Measurements from ENCODE around the gene PRR23E. TPM values are rescaled to one million over a fixed set of nuclear protein-coding genes. Genes with fewer than 3 reads are reported as not detected.

Gene PRR23E
- total RNA-seq, 2 donors from 2014 or later: not detected

GRCh38 chr3:127214975-127215374 lies 22.0 kb downstream of the PRR23E start:
- Histone ChIP-seq H3K27me3 (ENCODE audit: control insufficient read depth, insufficient read depth, low read length, poor library complexity, severe bottlenecking) (peaks cover 5% of the 10 kb centered on the region), H3K4me1 (ENCODE audit: control insufficient read depth, insufficient read depth, low read length) (peaks cover 5% of the 10 kb centered on the region), H3K36me3 (ENCODE audit: control insufficient read depth, insufficient read depth, low read length) (no peaks in the 10 kb centered on the region), H3K27ac (ENCODE audit: low read depth, low read length) (no peak overlapping the region), H3K9me3 (ENCODE audit: control insufficient read depth, low read length) (no peaks in the 10 kb centered on the region), H3K9ac (ENCODE audit: extremely low read depth, low read length, poor library complexity, severe bottlenecking) (no peak overlapping the region), H3K4me3 (ENCODE audit: low read length) (no peak overlapping the region)
- Mint-ChIP-seq H3K4me3 (no peak overlapping the region), H3K27me3 (ENCODE audit: insufficient read depth) (peaks cover 32% of the 10 kb centered on the region), H3K27ac (no peak overlapping the region), H3K4me1 (peaks cover 8% of the 10 kb centered on the region), H3K36me3 (ENCODE audit: low read depth) (no peaks in the 10 kb centered on the region), H3K9me3 (no peaks in the 10 kb centered on the region)
- WGBS, 2 experiments (ENCODE audit: insufficient coverage in 1 of 2, insufficient read length in 1 of 2): 58 to 83% methylated on average over 2 to 3 of the region's 3 CpGs
- TF ChIP-seq CTCF (conservative IDR thresholded peaks at IDR 0.05): no peak
- DNase-seq: no peak

- Mint-ChIP-seq H3K4me3 (no peak overlapping the region), H3K27me3 (ENCODE audit: insufficient read depth) (peaks cover 24% of the 10 kb centered on the region), H3K27ac (no peak overlapping the region), H3K36me3 (ENCODE audit: low read depth) (no peaks in the 10 kb centered on the region), H3K4me1 (no peaks in the 10 kb centered on the region), H3K9me3 (no peaks in the 10 kb centered on the region)
- H3K9ac ChIP-seq (ENCODE audit: extremely low read depth, low read length, poor library complexity, severe bottlenecking): no peak overlapping the region
- H3K4me3 ChIP-seq (ENCODE audit: low read length): no peak overlapping the region
- H3K4me1 ChIP-seq (ENCODE audit: control insufficient read depth, insufficient read depth, low read length): no peaks in the 10 kb centered on the region
- no peak overlapping the region for H3K27ac ChIP-seq (ENCODE audit: low read depth, low read length)
- DNase-seq: no peak
- no peak for TF ChIP-seq CTCF (conservative IDR thresholded peaks at IDR 0.05)
- WGBS, 2 experiments (ENCODE audit: insufficient coverage in 1 of 2, insufficient read length in 1 of 2): 59 to 76% methylated on average over 6 to 8 of the region's 8 CpGs
- H3K36me3 ChIP-seq (ENCODE audit: control insufficient read depth, insufficient read depth, low read length): no peaks in the 10 kb centered on the region
- H3K9me3 ChIP-seq (ENCODE audit: control insufficient read depth, low read length): no peaks in the 10 kb centered on the region
- peaks cover 5% of the 10 kb centered on the region for H3K27me3 ChIP-seq (ENCODE audit: control insufficient read depth, insufficient read depth, low read length, poor library complexity, severe bottlenecking)
Observed at GRCh38 chr3:127215714-127216414, 22.9 kb downstream of the PRR23E start.

GRCh38 chr3:127216415-127217261 lies 23.7 kb downstream of the PRR23E start:
- Histone ChIP-seq H3K4me3 (ENCODE audit: low read length) (no peak overlapping the region), H3K9me3 (ENCODE audit: control insufficient read depth, low read length) (no peaks in the 10 kb centered on the region)
- no peak for TF ChIP-seq CTCF (conservative IDR thresholded peaks at IDR 0.05)

More at GRCh38 chr3:127216415-127217261, 23.7 kb downstream of the PRR23E start:
- no peaks in the 10 kb centered on the region for H3K4me1 Mint-ChIP-seq
- Histone ChIP-seq H3K9ac (ENCODE audit: extremely low read depth, low read length, poor library complexity, severe bottlenecking) (no peak overlapping the region), H3K27ac (ENCODE audit: low read depth, low read length) (no peak overlapping the region), H3K36me3 (ENCODE audit: control insufficient read depth, insufficient read depth, low read length) (no peaks in the 10 kb centered on the region), H3K27me3 (ENCODE audit: control insufficient read depth, insufficient read depth, low read length, poor library complexity, severe bottlenecking) (no peaks in the 10 kb centered on the region), H3K4me1 (ENCODE audit: control insufficient read depth, insufficient read depth, low read length) (no peaks in the 10 kb centered on the region)
- H3K27ac Mint-ChIP-seq: no peak overlapping the region
- H3K27me3 Mint-ChIP-seq (ENCODE audit: insufficient read depth): peaks cover 17% of the 10 kb centered on the region
- H3K36me3 Mint-ChIP-seq (ENCODE audit: low read depth): no peaks in the 10 kb centered on the region
- WGBS, 2 experiments (ENCODE audit: insufficient coverage in 1 of 2, insufficient read length in 1 of 2): 90 to 92% methylated on average over 11 to 16 of the region's 16 CpGs
- no peak for DNase-seq
- no peaks in the 10 kb centered on the region for H3K9me3 Mint-ChIP-seq
- no peak overlapping the region for H3K4me3 Mint-ChIP-seq

Measured in endodermal cell (in vitro differentiated cells).